ENCODE data around the gene ASTL.

The ASTL gene

GRCh38 chr2:96169868-96170507 is 31.7 kb upstream of the ASTL start:
- Histone ChIP-seq H3K9me2 (replicated peaks; ENCODE audit: insufficient read depth, low read length) (no peaks in the 10 kb centered on the region), H3K27ac (ENCODE audit: low read depth, low read length) (no peak overlapping the region), H3K27me3 (ENCODE audit: low read length) (no peaks in the 10 kb centered on the region), H3F3A (ENCODE audit: insufficient read depth) (peaks cover under 1% of the 10 kb centered on the region; the same call in 1 of the 2 replicates), H3K9ac (ENCODE audit: low read length) (no peak overlapping the region), H2AFZ (ENCODE audit: low read depth, low read length, severe bottlenecking) (no peak overlapping the region), H3K79me2 (ENCODE audit: insufficient read depth, low read length) (no peaks in the 10 kb centered on the region), H3K36me3 (ENCODE audit: low read length) (no peaks in the 10 kb centered on the region), H3K4me3 (ENCODE audit: insufficient read depth, low read length, poor library complexity, severe bottlenecking) (no peak overlapping the region), H3K9me3 (ENCODE audit: insufficient read depth, low read length) (no peaks in the 10 kb centered on the region), H4K20me1 (ENCODE audit: low read depth, low read length) (no peaks in the 10 kb centered on the region), H3K4me2 (ENCODE audit: low read depth, low read length, poor library complexity, severe bottlenecking) (no peak overlapping the region)
- no peak for TF ChIP-seq EZH2phosphoT487 (conservative IDR thresholded peaks at IDR 0.05; ENCODE audit: low read length)

DNA sequence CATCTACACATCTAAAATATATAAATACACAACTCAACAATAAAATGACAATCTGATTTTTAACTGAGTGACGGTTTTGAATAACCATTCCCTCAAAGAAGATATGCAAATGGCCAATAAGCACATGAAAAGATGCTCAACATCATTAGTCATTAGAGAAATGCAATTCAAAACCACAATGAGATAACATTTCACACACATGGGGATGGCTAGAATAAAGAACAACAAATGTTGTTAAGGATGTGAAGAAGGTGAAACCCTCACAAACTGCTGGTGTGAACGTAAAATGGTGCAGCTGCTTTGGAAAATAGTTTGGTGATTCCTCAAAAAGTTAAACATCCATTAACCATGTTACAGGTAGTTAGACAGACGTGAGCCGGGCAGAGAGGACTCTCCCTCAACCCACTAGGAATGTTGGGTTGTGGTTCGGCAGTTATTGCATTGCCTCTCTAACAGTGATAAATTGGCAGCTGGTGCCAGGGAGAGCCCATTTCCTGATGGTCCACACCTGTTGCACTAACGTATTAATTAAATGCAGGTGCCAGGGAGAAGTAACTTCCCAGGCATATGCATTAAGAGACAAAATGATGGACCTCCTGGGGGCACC is 29.2 kb upstream of the ASTL start:
- H2AFZ ChIP-seq (ENCODE audit: low read depth, low read length, severe bottlenecking): no peak overlapping the region
- no peaks in the 10 kb centered on the region for H3K36me3 ChIP-seq (ENCODE audit: low read length)
- H3F3A ChIP-seq (ENCODE audit: insufficient read depth): peaks cover 25% of the 10 kb centered on the region
- TF ChIP-seq, protein P1, sequence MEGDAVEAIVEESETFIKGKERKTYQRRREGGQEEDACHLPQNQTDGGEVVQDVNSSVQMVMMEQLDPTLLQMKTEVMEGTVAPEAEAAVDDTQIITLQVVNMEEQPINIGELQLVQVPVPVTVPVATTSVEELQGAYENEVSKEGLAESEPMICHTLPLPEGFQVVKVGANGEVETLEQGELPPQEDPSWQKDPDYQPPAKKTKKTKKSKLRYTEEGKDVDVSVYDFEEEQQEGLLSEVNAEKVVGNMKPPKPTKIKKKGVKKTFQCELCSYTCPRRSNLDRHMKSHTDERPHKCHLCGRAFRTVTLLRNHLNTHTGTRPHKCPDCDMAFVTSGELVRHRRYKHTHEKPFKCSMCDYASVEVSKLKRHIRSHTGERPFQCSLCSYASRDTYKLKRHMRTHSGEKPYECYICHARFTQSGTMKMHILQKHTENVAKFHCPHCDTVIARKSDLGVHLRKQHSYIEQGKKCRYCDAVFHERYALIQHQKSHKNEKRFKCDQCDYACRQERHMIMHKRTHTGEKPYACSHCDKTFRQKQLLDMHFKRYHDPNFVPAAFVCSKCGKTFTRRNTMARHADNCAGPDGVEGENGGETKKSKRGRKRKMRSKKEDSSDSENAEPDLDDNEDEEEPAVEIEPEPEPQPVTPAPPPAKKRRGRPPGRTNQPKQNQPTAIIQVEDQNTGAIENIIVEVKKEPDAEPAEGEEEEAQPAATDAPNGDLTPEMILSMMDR (IDR thresholded peaks at IDR 0.05; ENCODE audit: insufficient read depth, low read length, poor library complexity, severe bottlenecking): no peak
- TF ChIP-seq EZH2phosphoT487 (conservative IDR thresholded peaks at IDR 0.05; ENCODE audit: low read length): no peak
- H3K9me2 ChIP-seq (replicated peaks; ENCODE audit: insufficient read depth, low read length): no peaks in the 10 kb centered on the region
- no peaks in the 10 kb centered on the region for H3K27me3 ChIP-seq (ENCODE audit: low read length)
- H3K4me3 ChIP-seq (ENCODE audit: insufficient read depth, low read length, poor library complexity, severe bottlenecking): no peak overlapping the region
- no peaks in the 10 kb centered on the region for H4K20me1 ChIP-seq (ENCODE audit: low read depth, low read length)
- H3K27ac ChIP-seq (ENCODE audit: low read depth, low read length): no peak overlapping the region
- H3K4me2 ChIP-seq (ENCODE audit: low read depth, low read length, poor library complexity, severe bottlenecking): no peak overlapping the region
- H3K9ac ChIP-seq (ENCODE audit: low read length): no peak overlapping the region
- no peaks in the 10 kb centered on the region for H3K79me2 ChIP-seq (ENCODE audit: insufficient read depth, low read length)
- no peaks in the 10 kb centered on the region for H3K9me3 ChIP-seq (ENCODE audit: insufficient read depth, low read length)

DNA sequence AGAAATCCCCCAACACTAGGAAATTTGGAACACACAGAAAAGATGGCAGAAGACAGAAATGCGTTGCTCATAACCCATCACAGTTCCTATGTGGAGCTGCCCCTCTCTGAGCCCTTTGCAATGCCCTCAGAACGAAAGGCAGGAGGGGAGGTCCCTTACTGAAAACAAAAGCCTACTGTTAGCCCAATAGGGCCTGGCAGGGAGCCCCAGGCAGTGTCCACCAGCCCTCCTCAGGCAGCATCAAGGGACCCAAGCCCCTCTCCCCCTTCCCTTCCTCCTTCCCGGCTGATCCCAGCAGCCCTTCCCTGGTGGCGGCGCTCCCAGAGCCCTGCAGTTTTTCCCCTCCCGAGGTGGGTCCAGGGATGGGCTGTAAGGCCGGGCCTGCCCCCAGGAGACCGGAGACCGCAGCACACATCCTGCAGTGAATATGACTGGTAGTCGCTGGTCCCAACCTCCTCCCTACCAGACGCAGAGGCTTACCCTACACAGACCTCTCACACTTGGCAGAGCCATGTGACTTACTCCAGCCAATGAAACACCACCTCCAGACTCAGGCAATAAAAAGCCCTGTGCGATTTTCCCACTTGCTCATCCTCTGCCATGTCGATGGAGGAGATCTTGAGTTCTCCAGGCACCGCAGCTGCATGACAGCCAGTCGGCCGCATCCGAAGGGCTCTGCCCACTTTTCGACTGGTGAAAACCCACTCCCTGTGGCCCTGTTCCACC is 26.3 kb upstream of the ASTL start:
- H2AFZ ChIP-seq (ENCODE audit: low read depth, low read length, severe bottlenecking): peak overlapping the region; percentile 97
- H3K9me3 ChIP-seq (ENCODE audit: insufficient read depth, low read length): no peaks in the 10 kb centered on the region
- H4K20me1 ChIP-seq (ENCODE audit: low read depth, low read length): no peaks in the 10 kb centered on the region
- H3K36me3 ChIP-seq (ENCODE audit: low read length): no peaks in the 10 kb centered on the region
- H3K9me2 ChIP-seq (replicated peaks; ENCODE audit: insufficient read depth, low read length): no peaks in the 10 kb centered on the region
- H3K79me2 ChIP-seq (ENCODE audit: insufficient read depth, low read length): no peaks in the 10 kb centered on the region
- peak overlapping the region; percentile 53 for H3K4me3 ChIP-seq (ENCODE audit: insufficient read depth, low read length, poor library complexity, severe bottlenecking)
- no peaks in the 10 kb centered on the region for H3K27me3 ChIP-seq (ENCODE audit: low read length)
- H3K27ac ChIP-seq (ENCODE audit: low read depth, low read length): peak overlapping the region; percentile 95
- TF ChIP-seq EZH2phosphoT487 (conservative IDR thresholded peaks at IDR 0.05; ENCODE audit: low read length): no peak
- TF ChIP-seq, protein P1 (IDR thresholded peaks at IDR 0.05; ENCODE audit: insufficient read depth, low read length, poor library complexity, severe bottlenecking): no peak
- H3K4me2 ChIP-seq (ENCODE audit: low read depth, low read length, poor library complexity, severe bottlenecking): peak overlapping the region; percentile 73
- H3K9ac ChIP-seq (ENCODE audit: low read length): peak overlapping the region; percentile 73
- peaks cover 35% of the 10 kb centered on the region for H3F3A ChIP-seq (ENCODE audit: insufficient read depth)
